Breast epithelium (tissue), 3 donors: ENCODE measurements around the gene SLC51A.

Experiments
- CTCF ChIP-seq, 3 donors: fragments of 450-650 bp; IDR thresholded peaks; one replicate each; pipeline ENCODE4 v1.5.1; 2016 to 2017; ENCODE audit warnings: antibody characterized with exemption in 3 of 3, mild to moderate bottlenecking in 3 of 3, moderate library complexity in 3 of 3
- POLR2A ChIP-seq: fragments of 450-650 bp; IDR thresholded peaks from one replicate; pipeline ENCODE4 v1.6.1; 2016; ENCODE audit warnings: antibody characterized with exemption, mild to moderate bottlenecking, moderate library complexity

- TF ChIP-seq CTCF (IDR thresholded peaks at IDR 0.05) (no peak), POLR2A (no peak)
Observed at GRCh38 chr3:196254376-196255283, 38.3 kb downstream of the SLC51A start.
